GM18505 (cell line): ENCODE results near the gene IGSF22.
A peak's percentile ranks its signal among the peaks of the same experiment; 100 is the strongest.

Experiments
- ATAC-seq: cut with Tn5 transposase; IDR thresholded peaks from one replicate; pipeline ENCODE4 v1.9.1; 2021; ENCODE audit not compliant: unreplicated experiment
- POLR2A ChIP-seq: IDR thresholded peaks from 4 replicates; pipeline ENCODE4 v1.6.1; 2011; ENCODE audit warnings: borderline replicate concordance; ENCODE audit not compliant: insufficient read depth, insufficient read length; ENCODE audit errors: extremely low read depth

The IGSF22 gene

DNA sequence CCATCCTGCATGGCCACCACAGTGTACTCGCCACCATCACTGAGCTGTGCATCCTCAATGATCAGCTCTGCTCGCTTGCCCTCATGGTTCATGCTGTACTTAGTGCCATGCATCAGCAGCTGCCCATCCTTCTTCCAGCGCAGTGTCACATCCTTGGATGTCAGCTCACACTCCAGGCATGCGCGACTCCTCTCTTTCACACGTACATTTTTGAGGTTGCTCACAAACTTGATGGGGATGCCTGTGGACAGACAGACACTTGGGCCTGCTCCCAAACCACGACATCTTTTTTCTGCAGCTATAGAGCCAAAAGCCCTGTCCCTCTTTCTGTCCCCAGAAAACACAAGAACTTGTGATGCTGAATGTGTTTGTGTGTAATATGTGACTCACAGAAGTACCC lies 10.5 kb downstream of the IGSF22 start:
- no peak for ATAC-seq

DNA sequence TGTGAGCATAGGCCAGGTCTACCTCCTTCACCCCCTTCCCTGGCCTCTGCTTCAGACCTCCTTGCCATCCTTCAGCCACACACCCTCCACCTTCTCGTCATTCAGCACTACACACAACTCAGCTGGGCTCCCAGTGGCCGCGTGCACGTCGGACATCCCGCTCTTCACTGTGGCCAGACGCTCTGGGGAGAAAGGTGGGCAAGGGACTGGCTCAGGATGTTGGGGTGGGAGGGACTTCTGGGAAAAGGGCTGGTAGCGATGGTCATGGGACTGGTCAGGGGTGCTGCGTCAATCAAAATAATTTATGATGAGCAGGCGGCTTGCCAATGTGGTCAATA lies 11.6 kb downstream of the IGSF22 start:
- TF ChIP-seq POLR2A, result no peak
- ATAC-seq, result no peak

More for the DNA sequence above, 10.5 kb downstream of the IGSF22 start:
- TF ChIP-seq POLR2A, result no peak

GRCh38 chr11:18713646-18714442 lies 12.1 kb downstream of the IGSF22 start:
- no peak for ATAC-seq
- no peak for TF ChIP-seq POLR2A

- TF ChIP-seq POLR2A, result no peak
Observed at GRCh38 chr11:18710545-18710944, 15.4 kb downstream of the IGSF22 start.

DNA sequence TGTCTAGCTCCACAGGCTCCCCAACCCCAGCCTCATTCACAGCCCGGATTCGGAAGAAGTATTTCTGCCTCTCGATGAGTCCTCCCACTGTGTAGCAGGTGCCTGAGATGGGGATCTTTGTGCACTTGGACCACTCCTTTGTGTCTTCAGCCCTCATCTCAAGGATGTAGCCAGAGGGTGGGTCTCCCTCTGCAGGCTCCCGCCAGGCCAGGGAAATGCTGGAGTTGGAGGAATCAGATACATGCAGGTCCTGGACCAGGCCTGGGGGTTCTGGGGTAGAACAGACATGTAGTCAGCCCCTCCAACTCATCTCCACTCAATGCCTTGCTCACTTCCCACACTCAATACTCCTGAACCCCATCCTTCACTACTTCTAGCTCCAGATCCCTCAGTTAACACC lies 16.6 kb downstream of the IGSF22 start:
- TF ChIP-seq POLR2A, result no peak
- no peak for ATAC-seq

More at GRCh38 chr11:18710545-18710944, 15.4 kb downstream of the IGSF22 start:
- no peak for ATAC-seq

GRCh38 chr11:18707811-18708340 lies 18.1 kb downstream of the IGSF22 start:
- no peak for ATAC-seq
- no peak for TF ChIP-seq POLR2A

- TF ChIP-seq POLR2A, result no peak
- peak; percentile 73 for ATAC-seq
Observed at GRCh38 chr11:18706330-18707243, 19.4 kb downstream of the IGSF22 start.

- ATAC-seq, result no peak
- TF ChIP-seq POLR2A, result no peak
Observed at GRCh38 chr11:18705651-18706281, 20.2 kb downstream of the IGSF22 start.

- no peak for TF ChIP-seq POLR2A
- ATAC-seq, result no peak
Observed at GRCh38 chr11:18704698-18705097, 21.3 kb downstream of the IGSF22 start.

DNA sequence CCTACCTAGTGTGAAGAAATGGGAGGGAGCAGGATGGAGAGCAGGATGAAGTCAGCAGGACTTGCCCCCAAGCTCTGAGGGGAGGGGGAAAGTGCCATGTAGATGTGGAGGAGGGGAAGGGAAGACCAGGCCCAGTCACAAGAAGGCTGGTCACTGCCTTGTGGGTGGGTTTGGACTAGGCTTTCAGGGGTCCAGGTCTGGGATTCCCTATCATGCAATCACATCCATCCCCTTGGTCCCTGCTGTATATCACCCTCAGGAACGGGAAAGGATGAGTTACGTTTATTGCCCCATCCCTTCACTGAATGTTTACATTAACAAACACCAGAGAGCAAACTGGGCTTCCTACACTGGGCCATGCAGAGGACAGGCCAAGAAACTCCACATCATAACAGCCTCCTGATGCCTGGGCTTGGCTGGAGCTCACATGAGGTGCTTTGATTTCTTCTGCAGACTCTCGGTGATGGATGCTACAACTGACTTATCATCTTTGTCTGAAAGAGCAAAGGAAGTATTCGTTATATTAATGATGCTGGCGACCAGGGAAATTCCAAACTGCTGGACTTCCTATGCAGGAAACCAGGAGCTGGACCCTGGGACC lies 21.8 kb downstream of the IGSF22 start:
- no peak for ATAC-seq
- no peak for TF ChIP-seq POLR2A

- no peak for ATAC-seq
- TF ChIP-seq POLR2A, result no peak
Observed at GRCh38 chr11:18703001-18703763, 22.8 kb downstream of the IGSF22 start.

- no peak for ATAC-seq
- TF ChIP-seq POLR2A, result no peak
Observed at GRCh38 chr11:18701614-18702216, 24.3 kb downstream of the IGSF22 start.
